ENCODE measurements around the gene UNCX.

GRCh38 chr7:1231214-1232102 is 1.2 kb upstream of the UNCX start:
- TF ChIP-seq CTCF (IDR thresholded peaks at IDR 0.05) (no peak), ZFX (IDR thresholded peaks at IDR 0.05; ENCODE audit: borderline replicate concordance) (no peak)

All from 22Rv1 (cell line).